Fibroblast of skin of back (primary cell): ENCODE measurements around the gene C19orf25. TPM values are rescaled to one million over a fixed set of nuclear protein-coding genes. Genes with fewer than 3 reads are reported as not detected.
"Not testable (repeated sequence)": the region's sequence is repeated elsewhere in the genome, so short reads cannot be mapped to it uniquely, and the experiment has no call there.

Experiments used
- DNase-seq: peaks from one replicate; pipeline ENCODE4 v3.0.0-alpha.2; 2013
- polyA plus RNA-seq, 2 experiments: library from polyadenylated mRNA; unstranded; fragments of 120-200 nt; gene quantifications; one replicate each; pipeline ENCODE4 v1.2.1, GENCODE V29; 2013; ENCODE audit not compliant: insufficient read length in 2 of 2

C19orf25 gene
- 24.8 TPM for polyA plus RNA-seq (2013, experiment 1 of 2; ENCODE audit: insufficient read length)
- 13.1 TPM for polyA plus RNA-seq (2013, experiment 2 of 2; ENCODE audit: insufficient read length)

GRCh38 chr19:1478934-1479707, at the start of gene C19orf25:
Gene C19orf25, minus strand, starts transcription at chr19:1479215. Its CDS starts 312 bp downstream, at chr19:1478903.
- peak; percentile 94 for DNase-seq

- DNase-seq = no peak
These were observed 48.8 kb upstream of the C19orf25 start for GRCh38 chr19:1527650-1528309.

DNA sequence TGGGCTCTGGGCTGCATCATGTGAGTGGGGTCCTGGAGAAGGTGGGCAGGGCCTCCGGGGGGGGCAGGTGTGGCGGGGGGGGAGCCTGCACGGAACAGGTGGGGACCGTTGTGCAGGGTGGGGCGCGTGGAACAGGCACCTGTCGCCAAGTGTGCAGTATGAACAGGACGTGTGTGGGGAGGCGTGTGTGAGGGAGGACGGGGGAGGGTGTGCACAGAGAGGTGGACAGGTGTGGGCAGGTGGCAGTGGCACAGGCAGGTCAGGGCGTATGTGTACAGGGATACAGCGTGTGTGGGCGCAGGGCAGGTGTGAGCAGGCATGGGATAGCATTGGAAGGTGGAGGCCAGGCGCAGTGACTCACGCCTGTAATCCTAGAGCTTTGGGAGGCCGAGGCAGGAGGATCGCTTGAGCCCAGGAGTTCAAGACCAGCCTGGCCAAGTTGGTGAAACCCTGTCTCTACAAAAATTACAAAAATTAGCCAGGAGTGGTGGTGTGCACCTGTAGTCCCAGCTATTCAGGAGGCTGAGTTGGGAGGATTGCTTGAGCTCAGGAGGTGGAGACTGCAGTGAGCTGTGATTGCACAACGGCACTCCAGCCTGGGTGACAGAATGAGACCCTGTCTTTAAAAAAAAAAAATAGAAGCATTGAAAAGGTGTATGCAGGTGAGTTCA, 48.1 kb upstream of the C19orf25 start:
- no peak for DNase-seq

GRCh38 chr19:1526066-1526778, 47.2 kb upstream of the C19orf25 start:
- DNase-seq = no peak

DNA sequence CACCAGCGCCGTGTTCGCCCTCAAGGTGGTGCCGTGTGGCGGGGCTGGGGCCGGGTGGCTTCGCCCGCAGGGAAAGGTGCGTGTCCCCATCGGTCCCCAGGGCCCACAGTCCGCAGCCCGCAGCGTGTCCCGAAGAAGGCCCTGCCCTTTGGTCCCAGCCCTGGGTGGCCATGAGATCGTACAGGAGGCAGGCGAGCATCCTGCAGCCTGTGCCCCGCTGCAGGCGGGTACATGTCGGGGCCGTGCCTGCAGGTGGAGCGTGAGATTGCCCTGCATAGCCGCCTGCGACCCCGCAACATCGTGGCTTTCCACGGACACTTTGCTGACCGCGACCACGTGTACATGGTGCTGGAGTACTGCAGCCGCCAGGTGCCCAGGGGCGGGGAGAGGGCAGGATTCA, 46.3 kb upstream of the C19orf25 start:
- no peak for DNase-seq

DNA sequence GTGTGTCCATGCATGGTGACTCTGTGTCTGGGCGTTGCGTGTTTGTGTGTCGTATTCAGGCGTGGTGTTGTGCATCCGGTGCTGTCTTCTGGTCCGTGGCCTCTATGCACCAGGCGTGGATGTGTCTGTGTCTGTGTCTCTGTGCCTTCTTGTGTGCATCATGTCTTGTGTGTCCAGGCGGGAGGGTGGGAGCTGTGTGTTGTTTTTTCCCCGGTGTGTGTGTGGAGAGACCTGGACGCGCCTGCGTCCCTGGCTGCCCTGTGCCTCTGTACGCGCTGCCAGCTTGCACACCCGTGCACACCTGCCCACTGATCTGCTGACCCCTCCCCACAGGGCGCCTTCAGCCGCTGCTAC, 45.9 kb upstream of the C19orf25 start:
- no peak for DNase-seq

DNA sequence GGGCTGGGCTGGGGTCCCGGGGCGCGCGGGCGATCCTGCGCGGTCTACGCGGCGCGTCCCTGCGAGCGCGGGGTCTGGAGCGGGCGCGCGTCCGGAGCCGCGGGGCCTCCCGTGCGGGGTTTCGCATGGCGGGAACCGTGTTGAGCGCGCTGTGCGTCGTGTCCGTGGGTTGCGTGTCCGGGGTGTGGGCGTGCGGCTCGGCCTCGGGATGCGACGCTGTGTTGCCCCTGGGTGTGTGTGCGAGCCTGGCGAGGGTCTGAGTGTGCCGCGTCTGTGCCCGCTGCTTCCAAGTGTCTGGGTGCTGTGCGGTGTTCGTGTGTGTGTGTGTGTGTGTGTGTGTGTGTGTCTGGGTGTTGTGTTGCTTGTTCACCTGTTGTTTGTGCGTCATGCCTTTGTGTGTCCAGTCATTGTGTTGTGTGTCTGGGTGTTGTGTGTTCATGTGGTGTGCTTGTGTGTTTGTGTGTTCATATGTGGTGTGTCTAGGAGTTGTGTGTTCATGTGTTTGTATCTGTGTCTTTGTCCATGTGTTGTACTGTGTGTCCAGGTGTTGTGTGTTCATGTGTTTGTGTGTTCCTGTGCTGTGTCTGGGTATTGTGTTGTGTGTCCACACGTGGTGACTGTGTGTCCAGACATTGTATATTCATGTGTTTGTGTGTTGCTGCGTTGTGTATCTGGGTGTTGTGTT, 45.4 kb upstream of the C19orf25 start:
- no peak for DNase-seq

DNA sequence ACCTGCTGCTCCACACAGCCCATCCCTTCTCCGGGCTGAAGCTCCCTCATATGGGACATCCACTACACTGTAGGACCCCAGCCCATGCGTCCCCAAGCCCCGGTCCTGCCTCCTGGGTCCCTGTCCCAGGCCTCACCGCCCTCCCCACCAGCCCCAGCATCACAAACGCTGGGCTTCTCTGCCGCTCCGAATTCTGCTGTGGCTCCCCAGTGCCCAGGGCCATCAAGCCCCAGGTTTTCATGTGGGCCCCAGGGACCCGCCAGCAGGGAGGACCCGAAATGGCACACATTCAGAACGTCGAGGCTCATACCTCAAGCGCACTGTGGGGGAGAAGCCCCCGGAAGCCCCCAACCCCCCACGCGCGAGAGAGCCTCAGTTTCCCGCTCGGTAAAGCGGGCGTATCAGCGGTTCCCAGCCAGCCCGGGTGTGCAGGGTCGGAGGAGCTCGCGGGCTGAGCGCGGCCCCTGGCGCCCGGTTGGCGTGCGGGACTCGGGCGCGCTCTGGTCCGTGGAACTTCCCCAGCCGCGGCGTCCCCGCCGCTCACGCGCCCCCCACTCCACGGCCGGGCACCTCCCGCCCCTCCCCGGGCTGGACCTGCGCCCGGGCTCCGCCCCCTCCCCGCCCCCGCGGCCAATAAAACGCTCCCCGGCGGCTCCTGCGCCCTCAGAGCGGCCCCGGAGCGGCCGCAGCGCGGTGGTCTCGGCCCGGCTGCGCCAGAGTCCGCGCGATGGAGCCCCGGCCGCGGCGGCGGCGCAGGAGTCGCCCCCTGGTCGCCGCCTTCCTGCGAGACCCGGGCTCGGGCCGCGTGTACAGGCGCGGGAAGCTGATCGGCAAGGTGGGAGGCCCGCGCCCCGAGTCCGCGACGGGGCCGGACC, 44.6 kb upstream of the C19orf25 start, which contains the start of gene PLK5:
PLK5 (plus strand) TSS at position 666 of the 875 bp plus-strand sequence. CDS start 2,920 bp downstream, outside the sequence.
- no peak for DNase-seq

DNA sequence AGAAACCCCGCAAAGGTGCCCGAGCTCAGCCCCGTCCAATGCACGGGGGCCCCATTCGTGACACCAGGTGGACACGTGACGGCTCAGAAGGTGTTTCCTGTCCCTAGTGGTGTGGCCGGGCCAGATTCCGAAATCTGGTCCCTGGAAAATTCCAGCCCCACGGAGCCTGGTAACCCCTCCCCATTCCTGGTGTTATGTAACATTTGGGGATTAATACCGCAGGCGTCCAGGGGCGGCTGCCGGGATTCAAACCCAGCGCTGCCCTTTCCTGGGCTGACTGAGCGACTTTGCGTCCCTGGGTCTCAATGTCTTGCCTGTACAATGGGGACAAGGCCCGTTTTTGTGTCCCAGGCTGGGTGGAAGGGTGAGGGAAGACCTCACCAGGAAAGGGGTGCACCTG, 43.8 kb upstream of the C19orf25 start:
- no peak for DNase-seq

DNA sequence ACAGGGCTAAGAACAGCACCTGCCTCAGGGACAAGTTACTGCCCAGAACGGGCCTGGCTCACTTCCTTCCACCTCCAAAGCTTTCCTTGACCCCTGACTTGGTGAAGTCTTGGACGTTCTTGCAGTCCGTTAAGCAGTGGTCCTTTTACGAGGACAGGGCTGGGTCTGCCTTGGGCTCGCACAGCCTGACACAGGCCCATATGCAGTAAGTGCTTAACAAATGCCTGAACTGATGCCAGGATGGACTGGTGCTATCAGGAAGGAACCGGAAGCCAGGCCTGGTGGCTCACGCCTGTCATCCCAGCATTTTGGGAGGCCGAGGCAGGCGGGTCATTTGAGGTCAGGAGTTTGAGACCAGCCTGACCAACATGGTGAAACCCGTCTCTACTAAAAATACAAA, 43.0 kb upstream of the C19orf25 start:
- no peak for DNase-seq

- DNase-seq = no peak
These were observed 42.6 kb upstream of the C19orf25 start for GRCh38 chr19:1521636-1522035.

DNA sequence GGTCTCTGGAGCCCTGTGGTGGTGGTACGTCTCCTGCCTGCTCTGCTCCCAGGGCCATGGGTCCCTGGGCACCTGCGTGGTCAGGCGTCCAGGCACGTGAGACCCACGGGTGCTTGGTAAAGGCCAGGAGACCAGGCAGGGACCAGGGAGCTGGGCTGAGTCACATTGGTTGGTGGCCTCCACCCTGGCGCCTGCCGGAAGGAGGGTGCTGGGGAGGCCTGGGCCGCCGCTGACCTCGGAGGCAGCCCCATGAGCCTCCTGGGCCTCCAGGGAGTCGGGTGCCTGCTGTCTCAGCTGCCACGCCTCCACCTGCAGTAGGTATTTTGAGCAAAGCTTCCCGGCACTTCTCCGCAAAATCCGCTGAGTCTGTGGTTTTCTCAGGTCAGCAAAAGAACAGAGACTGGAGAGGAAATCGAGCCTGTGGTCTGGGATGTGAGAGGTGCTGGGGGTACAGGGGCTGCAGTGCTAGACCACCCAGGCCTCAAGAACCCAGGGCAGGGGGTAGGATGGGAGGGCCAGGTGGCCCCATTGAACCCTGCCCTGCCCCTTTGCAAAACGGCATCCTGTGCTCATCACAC, 41.3 kb upstream of the C19orf25 start:
- no peak for DNase-seq

DNA sequence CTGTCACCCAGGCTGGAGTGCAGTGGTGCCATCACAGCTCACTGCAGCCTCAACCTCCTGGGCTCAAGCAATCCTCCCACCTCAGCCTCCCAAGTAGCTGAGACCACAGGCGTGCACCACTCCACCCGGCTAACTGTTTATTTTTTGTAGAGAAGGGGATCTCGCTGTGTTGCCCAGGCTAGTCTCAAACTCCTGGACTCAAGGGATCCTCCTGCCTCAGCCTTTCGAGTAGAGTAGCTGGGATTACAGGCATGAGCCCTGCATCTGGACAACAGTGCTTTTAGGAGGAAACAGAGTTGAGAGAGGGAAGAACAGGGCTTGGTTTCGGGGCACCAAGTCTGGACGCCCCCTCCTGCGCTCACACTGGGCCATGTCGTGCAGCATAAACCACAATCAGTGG, 40.8 kb upstream of the C19orf25 start:
- not testable (repeated sequence) for DNase-seq

DNA sequence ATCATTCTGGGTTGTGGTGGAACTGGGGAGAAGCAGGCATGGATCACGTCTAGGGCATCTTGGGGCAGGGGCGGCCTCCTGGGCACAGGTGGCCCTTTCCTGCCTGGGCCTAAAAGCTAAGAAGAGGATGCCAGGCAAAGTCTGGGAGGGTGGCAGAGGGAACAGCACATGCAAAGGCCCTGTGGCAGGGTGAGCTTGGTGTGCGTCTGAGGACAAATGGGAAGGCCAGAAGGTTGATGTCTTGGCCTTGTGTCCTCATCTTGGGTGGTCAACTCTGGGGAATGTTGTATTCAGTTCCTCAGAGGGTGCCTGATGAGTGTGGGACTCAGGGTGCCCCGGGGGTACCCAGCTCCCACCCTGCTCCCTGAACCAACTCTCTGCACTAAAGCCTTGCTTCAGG, 39.5 kb upstream of the C19orf25 start:
- DNase-seq = no peak

DNA sequence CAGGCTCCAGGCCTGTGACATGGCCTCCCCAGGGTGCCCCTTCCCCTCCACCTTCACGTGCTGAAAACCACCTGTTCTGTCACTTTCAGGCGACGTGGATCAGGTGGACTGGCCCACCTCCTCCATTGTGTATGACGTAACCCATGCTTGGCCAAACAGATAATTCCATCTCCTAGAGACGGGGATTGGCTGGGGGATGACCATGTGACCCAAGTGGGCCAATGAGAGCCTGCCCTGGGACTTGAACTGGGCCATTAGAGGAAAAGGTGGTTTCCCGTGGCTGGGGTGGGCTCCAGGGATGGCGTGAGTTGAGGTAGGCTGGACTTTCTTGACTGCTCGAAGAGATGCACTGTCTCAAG, 37.4 kb upstream of the C19orf25 start:
- DNase-seq = no peak

DNA sequence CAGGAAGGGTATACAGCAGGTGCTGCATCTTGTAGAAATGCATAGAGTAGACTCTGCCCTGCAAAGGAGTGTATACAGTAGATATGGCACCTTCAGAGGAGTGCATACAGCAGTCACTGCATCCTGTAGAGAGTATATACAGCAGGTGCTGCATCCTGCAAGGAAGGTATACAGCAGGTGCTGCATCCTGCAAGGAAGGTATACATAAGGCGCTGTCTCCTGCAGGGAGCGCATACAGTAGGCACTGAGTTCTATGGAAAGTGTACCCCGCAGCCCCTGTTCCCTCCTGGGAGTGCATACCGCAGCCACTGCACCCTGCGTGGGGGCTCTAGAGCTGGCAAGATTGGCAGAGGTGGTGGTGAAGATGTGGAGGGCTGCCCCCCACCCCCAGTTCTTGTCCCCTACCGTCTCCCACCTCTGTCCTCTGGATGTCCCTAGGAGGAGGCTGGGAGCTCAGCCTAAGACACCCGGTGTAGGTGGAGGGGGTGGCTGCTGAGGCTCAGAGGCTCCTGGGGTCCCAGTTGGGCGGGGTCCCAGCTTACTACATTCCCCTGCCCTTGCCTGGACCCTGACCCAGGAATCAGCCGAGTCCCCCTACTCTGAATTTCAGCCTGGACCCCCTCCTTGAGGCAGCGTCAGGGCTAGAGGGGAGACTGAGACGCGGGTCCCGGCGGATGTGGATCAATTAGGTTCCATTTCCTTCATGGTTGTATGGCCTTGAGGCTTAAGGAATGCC, 36.1 kb upstream of the C19orf25 start:
- no peak for DNase-seq

GRCh38 chr19:1514295-1514661, 35.3 kb upstream of the C19orf25 start:
- no peak for DNase-seq

GRCh38 chr19:1513499-1514294, 34.7 kb upstream of the C19orf25 start:
- DNase-seq = peak; percentile 69
